Neutrophil (primary cell): Measurements from ENCODE around the gene EGLN1.
A peak's percentile ranks its signal among the peaks of the same experiment; 100 is the strongest.

Experiments
- H3K27ac ChIP-seq: fragments of 200-600 bp; sonication (generic); 2 replicates; pipeline ENCODE4 v1.5.1; 2016; ENCODE audit warnings: mild to moderate bottlenecking, moderate library complexity
- H3K27me3 ChIP-seq: fragments of 200-600 bp; sonication (generic); 2 replicates; pipeline ENCODE4 v1.6.0; 2016; ENCODE audit warnings: mild to moderate bottlenecking
- H3K36me3 ChIP-seq: fragments of 200-600 bp; sonication (generic); 2 replicates; pipeline ENCODE4 v1.5.1; 2017
- H3K4me1 ChIP-seq, 2 experiments: fragments of 200-600 bp in 1 of 2; sonication (generic) in 1 of 2; 1 replicate in 1 of 2; 2 replicates in 1 of 2; pipeline versions ENCODE4 v1.5.1 to v1.6.1; 2013 to 2016; ENCODE audit warnings: low read depth in 1 of 2, low read length in 1 of 2, mild to moderate bottlenecking in 1 of 2, moderate library complexity in 1 of 2; ENCODE audit not compliant: control insufficient read depth in 1 of 2, insufficient read depth in 1 of 2
- H3K4me3 ChIP-seq, 2 experiments: fragments of 200-600 bp in 1 of 2; sonication (generic) in 1 of 2; 1 replicate in 1 of 2; 2 replicates in 1 of 2; pipeline ENCODE4 v1.5.1; 2013 to 2016; ENCODE audit warnings: low read depth in 1 of 2, low read length in 1 of 2, mild to moderate bottlenecking in 1 of 2, moderate library complexity in 1 of 2
- H3K9me3 ChIP-seq: fragments of 200-600 bp; sonication (generic); 2 replicates; pipeline ENCODE4 v1.5.1; 2016
- CTCF ChIP-seq: fragments of 200-600 bp; sonication (generic); IDR thresholded peaks from 2 replicates; pipeline ENCODE4 v1.5.1; 2016; ENCODE audit warnings: antibody characterized with exemption

Gene EGLN1

DNA sequence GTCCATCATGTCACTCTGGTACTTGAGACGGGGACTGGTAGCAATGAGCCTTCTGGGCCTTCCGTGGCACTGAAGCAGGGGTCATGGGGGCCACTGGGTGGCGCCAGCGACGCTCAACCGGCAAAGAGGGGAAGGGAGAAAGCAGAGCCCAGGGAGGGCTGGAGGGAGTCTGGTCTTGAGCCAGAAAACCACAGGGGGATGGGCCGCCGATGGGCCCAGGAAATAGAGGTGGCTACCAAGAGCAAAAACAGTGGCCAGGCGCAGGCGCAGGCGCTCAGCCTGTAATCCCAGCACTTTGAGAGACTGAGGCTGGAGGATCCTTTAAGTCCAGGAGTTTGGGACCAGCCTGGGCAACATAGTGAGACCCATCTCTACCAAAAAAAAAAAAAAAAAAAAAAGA, 106.2 kb downstream of the EGLN1 start:
- Histone ChIP-seq H3K36me3 (no peaks in the 10 kb centered on the region), H3K27me3 (no peaks in the 10 kb centered on the region), H3K4me3 (no peak overlapping the region), H3K27ac (no peak overlapping the region), H3K9me3 (no peaks in the 10 kb centered on the region), H3K4me1 (no peaks in the 10 kb centered on the region)
- peak; percentile 61 for TF ChIP-seq CTCF
